ENCODE measurements around the gene COX4I2. TPM values are rescaled to one million over a fixed set of nuclear protein-coding genes. Genes with fewer than 3 reads are reported as not detected.

The COX4I2 gene
- total RNA-seq (2014; rRNA removed; shearing (Covaris generic)) (not detected in 2 replicates), polyA plus RNA-seq (2016; fragmentation: Nextera tagmentation; extraction: Ambion mirVana) (not detected in 2 replicates)

- TF ChIP-seq EZH2phosphoT487 (IDR thresholded peaks at IDR 0.05; ENCODE audit: insufficient read depth, low read depth), result no peak
- TF ChIP-seq EZH2 (IDR thresholded peaks at IDR 0.05; ENCODE audit: insufficient read depth, poor library complexity, severe bottlenecking), result no peak
- Histone ChIP-seq H3K27ac (no peak within 1 kb of the TSS), H3K9ac (no peak within 1 kb of the TSS), H2AFZ (no peak within 1 kb of the TSS), H3K4me1 (ENCODE audit: insufficient read depth) (no peaks in the 10 kb centered on the region), H3K27me3 (replicated peaks; ENCODE audit: insufficient read depth) (no peaks in the 10 kb centered on the region), H3K9me2 (ENCODE audit: insufficient read depth) (no peaks in the 10 kb centered on the region), H3K4me3 (no peak within 1 kb of the TSS), H3K79me2 (ENCODE audit: insufficient read depth) (no peaks in the 10 kb centered on the region), H3K9me3 (ENCODE audit: low read depth) (no peaks in the 10 kb centered on the region), H4K20me1 (ENCODE audit: insufficient read depth) (no peaks in the 10 kb centered on the region), H3K36me3 (ENCODE audit: low read depth) (no peaks in the 10 kb centered on the region), H3F3A (ENCODE audit: insufficient read depth) (no peaks in the 10 kb centered on the region), H3K4me2 (ENCODE audit: unreplicated experiment) (no peak within 1 kb of the TSS)
- in situ Hi-C loops (cut with MboI), result no loop called here
- no peak for DNase-seq
- 29 to 44% methylated on average over 22 to 33 of the region's 34 CpGs for WGBS, 2 experiments (ENCODE audit: low coverage in 1 of 2, low lambda C conversion rate in 2 of 2, missing lambda C conversion rate in 2 of 2)
These were observed at the start of gene COX4I2 for GRCh38 chr20:31637660-31638059. Gene COX4I2, plus strand, starts transcription at chr20:31637912. Its CDS starts 1,106 bp downstream, at chr20:31639018.

DNA sequence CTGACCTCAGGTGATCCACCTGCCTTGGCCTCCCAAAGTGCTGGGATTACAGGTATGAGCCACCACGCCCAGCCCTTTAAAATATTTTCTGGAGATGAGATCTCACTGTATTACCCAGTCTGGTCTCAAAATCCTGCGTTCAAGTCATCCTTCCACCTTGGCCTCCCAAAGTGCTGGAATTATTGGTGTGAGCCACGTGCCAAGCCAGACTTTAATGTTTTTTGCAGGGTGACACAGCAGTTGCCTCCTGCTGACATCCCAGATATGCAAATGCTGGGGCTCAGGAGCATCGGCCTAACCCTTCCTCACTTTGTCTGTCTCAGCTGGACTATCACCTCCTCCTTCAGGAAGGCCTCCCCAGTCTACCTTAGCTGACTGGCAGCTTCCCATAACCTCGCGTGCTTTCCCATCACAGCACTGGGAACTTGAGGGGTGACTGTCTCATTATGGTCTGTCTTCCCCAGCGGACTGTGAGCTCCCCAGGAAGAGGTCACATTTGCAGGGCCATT is 46.9 kb upstream of the COX4I2 start:
- no peak for TF ChIP-seq EZH2 (IDR thresholded peaks at IDR 0.05; ENCODE audit: insufficient read depth, poor library complexity, severe bottlenecking)
- TF ChIP-seq EZH2phosphoT487 (IDR thresholded peaks at IDR 0.05; ENCODE audit: insufficient read depth, low read depth), result no peak
- Histone ChIP-seq H3K4me1 (ENCODE audit: insufficient read depth) (peaks cover 44% of the 10 kb centered on the region), H3K9me2 (ENCODE audit: insufficient read depth) (no peaks in the 10 kb centered on the region), H3K4me3 (no peak overlapping the region), H3K36me3 (ENCODE audit: low read depth) (no peaks in the 10 kb centered on the region), H2AFZ (no peak overlapping the region), H3K9me3 (ENCODE audit: low read depth) (no peaks in the 10 kb centered on the region), H3K4me2 (ENCODE audit: unreplicated experiment) (no peak overlapping the region), H3K27me3 (replicated peaks; ENCODE audit: insufficient read depth) (no peaks in the 10 kb centered on the region), H4K20me1 (ENCODE audit: insufficient read depth) (no peaks in the 10 kb centered on the region), H3F3A (ENCODE audit: insufficient read depth) (peaks cover 57% of the 10 kb centered on the region), H3K9ac (no peak overlapping the region), H3K79me2 (ENCODE audit: insufficient read depth) (no peaks in the 10 kb centered on the region), H3K27ac (peak overlapping the region; percentile 89)
- in situ Hi-C loops (cut with MboI), result no loop called here
- no peak for DNase-seq
- WGBS, 2 experiments (ENCODE audit: low coverage in 1 of 2, low lambda C conversion rate in 2 of 2, missing lambda C conversion rate in 2 of 2), result 80 to 81% methylated on average over 7 of the region's 7 CpGs

DNA sequence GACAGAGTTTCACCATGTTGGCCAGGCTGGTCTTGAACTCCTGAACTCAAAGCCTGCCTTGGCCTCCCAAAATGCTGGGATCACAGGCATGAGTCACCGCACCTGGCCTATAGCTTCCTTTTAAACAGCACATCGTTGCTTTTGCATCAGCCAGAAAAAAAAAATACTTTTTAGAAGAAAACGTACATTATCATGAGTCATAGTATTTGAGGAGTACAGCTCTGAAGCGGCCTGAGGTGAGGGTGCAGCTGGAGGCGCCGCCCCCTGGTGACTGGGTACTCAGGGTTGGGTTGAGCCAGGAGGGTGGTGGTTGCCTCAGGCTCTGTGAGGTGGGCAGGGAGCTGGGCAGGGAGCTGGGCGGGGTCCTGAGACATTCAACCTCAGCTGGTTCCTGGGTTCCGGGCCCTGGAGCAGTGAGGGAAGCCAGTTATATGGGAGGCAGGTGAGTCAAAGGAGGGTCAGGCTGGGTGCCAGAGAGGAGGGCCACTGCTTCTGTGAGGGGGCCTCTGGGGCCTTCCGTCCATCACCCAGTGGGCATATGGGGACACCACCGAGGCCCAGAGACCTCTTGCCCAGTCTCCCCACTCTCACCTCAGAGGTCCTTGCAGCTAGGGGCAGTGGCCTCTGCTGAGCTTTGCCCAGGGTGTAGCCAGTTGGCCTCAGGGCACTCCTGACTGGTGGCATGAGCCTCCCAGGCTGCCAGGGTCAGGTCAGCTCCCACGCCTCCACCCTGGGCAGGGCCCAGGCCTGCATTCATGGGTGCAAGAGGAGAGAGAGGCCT is 44.3 kb upstream of the COX4I2 start:
- Histone ChIP-seq H3K27ac (peak overlapping the region; percentile 96), H4K20me1 (ENCODE audit: insufficient read depth) (no peaks in the 10 kb centered on the region), H3K4me2 (ENCODE audit: unreplicated experiment) (peak overlapping the region; percentile 34), H2AFZ (no peak overlapping the region), H3K27me3 (replicated peaks; ENCODE audit: insufficient read depth) (no peaks in the 10 kb centered on the region), H3F3A (ENCODE audit: insufficient read depth) (peaks cover 66% of the 10 kb centered on the region), H3K9me2 (ENCODE audit: insufficient read depth) (no peaks in the 10 kb centered on the region), H3K36me3 (ENCODE audit: low read depth) (no peaks in the 10 kb centered on the region), H3K4me3 (no peak overlapping the region), H3K9ac (peak overlapping the region; percentile 83), H3K9me3 (ENCODE audit: low read depth) (no peaks in the 10 kb centered on the region), H3K4me1 (ENCODE audit: insufficient read depth) (peaks cover 45% of the 10 kb centered on the region), H3K79me2 (ENCODE audit: insufficient read depth) (peaks cover 15% of the 10 kb centered on the region)
- in situ Hi-C loops (cut with MboI), result no loop called here
- DNase-seq, result peak; percentile 97
- WGBS, 2 experiments (ENCODE audit: low coverage in 1 of 2, low lambda C conversion rate in 2 of 2, missing lambda C conversion rate in 2 of 2), result 30 to 35% methylated on average over 10 to 11 of the region's 11 CpGs
- no peak for TF ChIP-seq EZH2phosphoT487 (IDR thresholded peaks at IDR 0.05; ENCODE audit: insufficient read depth, low read depth)
- no peak for TF ChIP-seq EZH2 (IDR thresholded peaks at IDR 0.05; ENCODE audit: insufficient read depth, poor library complexity, severe bottlenecking)

DNA sequence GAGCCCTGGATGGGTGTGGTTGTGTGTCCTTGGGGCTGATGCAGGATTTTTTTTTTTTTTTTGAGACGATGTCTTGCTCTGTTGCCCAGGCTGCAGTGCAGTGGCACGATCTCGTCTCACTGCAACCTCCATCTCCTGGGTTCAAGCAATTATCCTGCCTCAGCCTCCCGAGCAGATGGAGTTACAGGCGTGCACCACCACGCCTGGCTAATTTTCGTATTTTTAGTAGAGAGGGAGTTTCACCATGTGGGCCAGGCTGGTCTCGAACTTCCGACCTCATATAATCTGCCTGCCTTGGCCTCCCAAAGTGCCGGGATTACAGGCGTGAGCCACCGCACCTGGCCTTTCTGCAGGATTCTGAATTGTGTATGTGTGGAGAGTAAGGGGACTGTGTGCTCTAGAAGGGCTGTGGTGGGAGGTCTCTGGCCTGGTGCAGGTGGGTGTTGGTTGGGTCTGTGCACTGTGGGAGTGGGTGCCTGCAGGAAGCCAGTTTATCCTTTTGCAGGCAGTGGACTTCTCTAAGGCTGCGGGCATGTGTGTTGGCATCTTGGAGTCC is 43.6 kb upstream of the COX4I2 start:
- H3K9me3 ChIP-seq (ENCODE audit: low read depth), result no peaks in the 10 kb centered on the region
- H3K4me2 ChIP-seq (ENCODE audit: unreplicated experiment), result peak overlapping the region; percentile 34
- H3K9me2 ChIP-seq (ENCODE audit: insufficient read depth), result no peaks in the 10 kb centered on the region
- no peaks in the 10 kb centered on the region for H4K20me1 ChIP-seq (ENCODE audit: insufficient read depth)
- peaks cover 38% of the 10 kb centered on the region for H3K4me1 ChIP-seq (ENCODE audit: insufficient read depth)
- TF ChIP-seq EZH2 (IDR thresholded peaks at IDR 0.05; ENCODE audit: insufficient read depth, poor library complexity, severe bottlenecking) (no peak), EZH2phosphoT487 (IDR thresholded peaks at IDR 0.05; ENCODE audit: insufficient read depth, low read depth) (no peak)
- no peak overlapping the region for H3K4me3 ChIP-seq
- DNase-seq, result no peak
- no peak overlapping the region for H2AFZ ChIP-seq
- peaks cover 21% of the 10 kb centered on the region for H3K79me2 ChIP-seq (ENCODE audit: insufficient read depth)
- WGBS, 2 experiments (ENCODE audit: low coverage in 1 of 2, low lambda C conversion rate in 2 of 2, missing lambda C conversion rate in 2 of 2), result 71 to 75% methylated on average over 13 of the region's 13 CpGs
- no peaks in the 10 kb centered on the region for H3K27me3 ChIP-seq (replicated peaks; ENCODE audit: insufficient read depth)
- in situ Hi-C loops (cut with MboI), result no loop called here
- peaks cover 59% of the 10 kb centered on the region for H3F3A ChIP-seq (ENCODE audit: insufficient read depth)
- no peaks in the 10 kb centered on the region for H3K36me3 ChIP-seq (ENCODE audit: low read depth)
- peak overlapping the region; percentile 96 for H3K27ac ChIP-seq
- peak overlapping the region; percentile 83 for H3K9ac ChIP-seq

Measured in GM23248 (cell line).